HG02642 (cell line): ENCODE results near the gene POFUT2.

Experiments used
- ATAC-seq: cut with Tn5 transposase; IDR thresholded peaks from one replicate; pipeline ENCODE4 v1.9.1; 2021; ENCODE audit warnings: mild to moderate bottlenecking; ENCODE audit not compliant: unreplicated experiment, poor library complexity

The POFUT2 gene

DNA sequence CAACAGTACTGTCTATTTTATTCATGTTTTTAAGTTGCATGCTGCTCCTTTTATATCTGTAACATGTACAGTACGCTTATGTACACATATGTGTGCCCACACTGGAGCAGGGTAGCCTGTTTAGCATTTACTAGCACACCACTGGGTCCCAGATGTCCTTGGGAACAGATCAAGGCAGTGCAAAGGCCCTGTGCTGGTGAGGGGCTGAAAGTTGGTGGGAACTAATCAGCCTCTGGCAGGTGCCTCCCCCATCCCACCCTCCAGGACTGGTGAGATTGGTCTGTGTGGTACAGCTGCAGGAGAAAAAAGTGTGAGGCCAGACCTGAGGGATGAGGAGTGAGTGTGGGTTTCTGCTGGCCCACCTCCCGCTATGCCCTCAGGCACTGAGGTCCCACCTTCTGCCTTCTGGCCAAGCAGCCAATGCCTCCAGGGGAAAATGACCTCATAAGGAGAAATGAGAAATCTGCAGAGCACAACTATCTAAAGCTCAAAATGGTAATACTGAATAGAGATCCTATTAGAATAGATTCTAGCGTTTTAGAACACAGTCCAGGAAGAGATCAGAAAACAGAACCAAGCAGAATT lies 58.9 kb downstream of the POFUT2 start:
- no peak for ATAC-seq

GRCh38 chr21:45228171-45228641 lies 59.5 kb downstream of the POFUT2 start:
- no peak for ATAC-seq

DNA sequence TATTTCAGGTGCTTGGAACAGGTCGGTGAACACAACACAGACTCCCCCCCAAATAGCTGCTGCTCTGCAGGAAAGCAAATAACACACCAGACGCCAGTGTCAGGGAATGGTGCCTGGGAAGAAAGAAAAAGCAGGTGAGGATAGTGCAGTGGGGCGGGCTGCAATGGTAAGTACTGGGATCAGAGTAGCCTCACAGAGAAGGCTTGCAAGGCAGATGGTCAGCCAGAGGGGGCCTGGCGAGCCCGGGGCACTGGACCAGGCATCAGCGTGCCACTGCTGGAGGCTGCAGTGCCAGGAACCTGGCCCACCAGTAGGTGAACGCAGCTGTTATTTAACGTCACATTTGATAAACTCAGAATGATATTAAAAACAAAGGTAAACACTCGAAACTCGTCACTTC lies 60.0 kb downstream of the POFUT2 start:
- no peak for ATAC-seq

DNA sequence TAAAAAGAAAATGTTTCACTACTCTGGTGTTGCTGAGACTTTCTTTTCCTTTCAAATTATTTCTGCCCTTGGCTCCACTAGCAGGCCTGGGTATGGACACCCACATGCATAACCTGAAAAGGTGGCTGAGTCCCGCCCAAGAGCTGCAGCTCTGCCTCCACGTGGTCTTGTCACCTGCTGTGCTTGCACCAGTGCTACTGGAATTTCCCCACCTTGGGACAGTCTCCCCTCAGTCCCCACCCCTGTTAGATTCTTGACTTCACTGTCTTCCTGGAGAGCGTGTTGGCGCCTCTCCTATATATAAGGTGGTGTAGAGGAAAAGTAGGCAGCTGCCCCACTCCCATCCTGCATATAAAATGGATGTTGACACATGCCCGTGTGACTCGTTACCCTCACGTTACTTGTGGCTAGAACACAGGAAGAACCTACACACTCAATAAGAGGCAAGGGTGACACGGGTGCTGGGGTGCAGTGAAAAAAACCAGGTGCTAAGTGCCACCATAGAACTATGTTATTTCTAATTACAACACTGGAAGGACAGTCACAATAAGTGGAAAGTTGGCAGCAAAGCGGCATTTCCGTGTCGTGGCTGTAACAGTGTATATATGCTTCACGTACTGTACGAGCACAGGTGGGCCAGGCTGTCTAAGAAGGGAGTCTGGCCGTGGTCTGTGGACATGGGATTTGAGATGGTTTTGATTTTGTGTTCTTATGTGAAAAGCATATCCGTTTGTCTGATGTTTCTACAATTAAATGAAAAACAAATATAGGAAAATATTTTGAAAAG lies 61.0 kb downstream of the POFUT2 start:
- ATAC-seq, result no peak

- no peak for ATAC-seq
These were observed 61.9 kb downstream of the POFUT2 start for GRCh38 chr21:45225741-45226327.

GRCh38 chr21:45225041-45225740 lies 62.5 kb downstream of the POFUT2 start:
- ATAC-seq, result no peak

DNA sequence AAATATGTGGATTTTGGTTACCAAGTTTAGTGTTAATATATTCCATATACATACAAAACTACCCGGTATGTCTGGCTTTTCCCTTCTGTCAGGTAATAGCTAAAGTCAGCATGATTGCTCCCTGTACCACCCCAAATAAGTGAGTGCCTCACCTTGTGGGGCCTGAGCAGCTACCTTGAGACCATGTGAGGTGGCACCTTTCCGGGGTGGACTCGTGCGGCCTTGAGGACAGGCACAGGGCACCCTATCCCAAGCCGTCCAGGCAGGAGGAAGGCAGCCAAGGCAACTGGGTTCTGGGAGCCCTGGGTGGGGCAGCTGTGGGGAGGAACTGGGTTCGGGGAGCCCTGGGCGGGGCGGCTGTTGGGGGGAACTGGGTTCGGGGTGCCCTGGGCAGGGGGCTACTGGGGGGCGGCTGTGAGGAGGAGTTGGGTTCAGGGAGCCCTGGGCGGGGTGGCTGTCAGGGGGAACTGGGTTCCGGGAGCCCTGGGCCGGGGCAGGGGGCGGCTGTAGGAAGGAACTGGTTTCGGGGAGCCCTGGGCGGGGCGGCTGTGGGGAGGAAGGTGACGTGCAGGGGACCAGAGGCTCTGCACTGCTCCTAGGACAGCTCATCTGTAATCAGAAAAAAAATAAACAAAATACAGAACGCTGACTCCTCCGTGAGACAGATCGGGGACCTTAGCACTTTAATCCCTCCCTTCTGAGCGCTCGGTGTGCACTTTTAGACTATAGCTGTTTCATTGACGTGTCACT lies 63.3 kb downstream of the POFUT2 start:
- ATAC-seq, result no peak

DNA sequence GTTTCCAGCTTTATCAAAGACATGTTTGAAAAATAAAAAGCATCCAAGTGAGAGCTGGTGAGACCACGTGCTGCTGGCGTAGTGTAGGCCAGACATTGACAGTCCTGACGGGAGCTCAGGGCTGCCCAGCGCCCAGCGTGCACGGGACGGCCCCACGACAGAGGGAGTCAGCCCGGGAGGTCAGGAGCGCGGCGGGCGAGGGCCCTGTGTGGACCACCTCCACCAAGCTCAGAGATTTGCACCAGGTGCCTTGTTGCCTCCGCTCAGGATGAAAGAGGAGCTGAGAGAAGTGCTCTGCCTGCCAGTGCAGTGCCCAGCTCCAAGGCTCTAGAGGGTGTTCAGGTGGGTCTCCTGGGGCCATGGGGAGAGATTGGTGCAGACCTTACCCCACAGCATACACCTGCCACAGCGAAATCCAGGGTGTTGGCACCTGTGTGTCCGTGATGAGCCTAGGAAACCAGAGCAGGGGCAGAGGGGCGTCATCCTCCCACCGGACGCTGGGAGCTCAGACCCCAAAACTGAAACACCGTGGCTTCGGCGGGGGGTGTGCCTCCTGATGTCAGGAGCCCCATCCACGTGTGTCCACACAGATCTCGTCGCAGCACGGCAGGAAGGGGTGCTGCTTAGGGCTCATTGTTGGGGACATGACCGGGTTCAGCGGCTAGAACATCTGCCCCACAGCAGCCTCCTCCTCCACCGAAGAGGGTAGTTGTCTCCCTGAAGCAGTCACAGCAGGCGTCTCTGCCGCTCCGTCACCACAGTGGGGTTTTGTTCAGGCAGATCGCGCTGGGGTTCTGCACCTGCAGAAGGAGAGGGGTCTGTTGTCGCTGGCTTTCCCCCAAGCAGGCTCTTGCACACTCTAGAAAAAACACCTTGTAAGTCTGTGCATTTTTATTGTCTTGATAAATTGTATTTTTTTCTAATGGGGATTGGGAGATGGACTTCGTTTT lies 64.2 kb downstream of the POFUT2 start:
- ATAC-seq, result no peak

GRCh38 chr21:45222001-45222400 lies 65.7 kb downstream of the POFUT2 start:
- ATAC-seq, result no peak

DNA sequence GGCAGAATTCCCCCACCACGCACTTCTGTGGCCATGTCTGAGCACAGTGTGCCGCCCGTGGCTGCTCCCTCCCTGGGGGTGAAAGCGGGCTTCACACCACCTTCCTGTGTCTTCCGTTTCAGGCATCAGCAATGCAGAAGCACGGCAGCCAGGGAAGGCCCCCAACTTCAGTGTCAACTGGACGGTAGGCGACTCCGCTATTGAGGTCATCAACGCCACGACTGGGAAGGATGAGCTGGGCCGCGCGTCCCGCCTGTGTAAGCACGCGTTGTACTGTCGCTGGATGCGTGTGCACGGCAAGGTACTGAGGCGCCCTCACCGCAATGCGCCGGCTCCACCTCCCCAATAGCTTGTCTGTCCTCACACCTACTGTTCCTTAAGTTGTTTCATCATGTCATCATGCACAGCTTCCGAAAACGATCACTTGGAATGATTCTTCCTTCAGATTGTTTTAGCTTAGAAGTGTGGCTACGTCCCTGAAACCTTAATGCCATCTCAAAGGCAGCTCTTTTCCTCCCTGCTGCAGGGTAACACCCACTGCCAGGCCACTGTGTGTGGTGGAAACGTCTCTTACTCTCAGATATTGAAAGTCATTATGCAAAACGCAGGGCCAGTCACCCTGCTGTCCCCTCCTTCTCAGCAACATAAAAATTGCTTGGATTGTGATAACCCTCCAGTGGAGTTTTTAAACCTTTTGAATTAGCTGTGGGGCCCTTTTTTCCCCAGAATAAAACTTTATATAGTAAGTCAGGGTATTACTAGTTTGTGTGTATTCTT lies 66.8 kb downstream of the POFUT2 start:
- ATAC-seq, result no peak

DNA sequence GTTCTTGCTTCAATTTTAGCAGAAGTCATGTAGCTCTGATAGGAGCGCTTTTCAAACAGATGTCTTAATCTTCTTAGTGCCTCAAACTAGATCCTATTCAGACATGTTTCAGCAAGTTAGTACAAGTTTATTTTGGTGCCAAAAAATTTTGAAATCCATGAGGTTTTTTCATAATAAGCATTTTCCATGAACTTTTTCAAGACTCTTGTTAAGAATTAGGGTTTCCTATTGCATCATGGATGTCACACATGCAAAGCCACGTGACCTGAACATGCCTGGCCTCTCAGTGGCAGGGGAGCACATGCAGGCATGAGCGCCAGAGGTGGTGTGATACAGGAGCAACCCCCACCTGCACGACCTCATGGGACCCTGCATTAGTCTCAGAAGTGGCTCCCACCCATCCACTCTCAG lies 67.6 kb downstream of the POFUT2 start:
- ATAC-seq, result no peak

DNA sequence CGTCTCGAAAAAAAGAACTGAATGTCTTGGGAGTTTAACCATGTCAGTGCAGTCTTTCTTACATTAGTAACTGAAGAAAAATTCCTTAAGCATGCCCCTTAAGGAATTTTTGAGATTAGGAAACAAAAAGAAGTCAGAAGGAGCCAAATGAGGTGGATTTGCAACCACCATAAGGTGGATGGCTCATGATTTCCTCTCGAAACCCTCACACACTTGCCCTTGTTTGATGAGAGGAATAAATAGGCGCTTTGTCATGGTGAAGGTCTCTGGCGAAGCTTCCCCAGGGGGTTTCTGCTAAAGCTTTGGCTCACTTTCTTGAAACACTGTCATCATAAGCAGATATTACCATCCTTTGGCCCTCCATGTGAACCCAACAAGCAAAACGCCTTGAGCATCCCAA lies 68.2 kb downstream of the POFUT2 start:
- no peak for ATAC-seq

DNA sequence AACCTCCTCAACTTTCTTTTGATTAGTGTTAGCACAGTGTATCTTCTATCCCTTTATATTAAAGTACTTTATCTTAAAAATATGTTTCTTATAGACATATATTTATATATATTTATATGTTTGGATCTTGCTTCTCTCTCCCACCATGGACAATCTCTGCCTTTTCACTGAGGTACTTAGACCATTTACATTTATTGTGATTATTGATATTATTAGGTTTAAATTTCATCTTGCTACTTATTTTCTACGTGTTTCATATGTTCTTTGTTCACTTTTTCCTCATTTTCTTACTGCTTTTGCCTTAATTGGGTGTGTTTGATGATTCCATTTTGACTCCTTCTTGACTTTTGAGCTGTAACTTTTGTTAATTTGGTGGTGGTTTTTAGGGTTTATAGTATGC lies 70.7 kb downstream of the POFUT2 start:
- ATAC-seq, result no peak

- ATAC-seq, result no peak
These were observed 72.5 kb downstream of the POFUT2 start for GRCh38 chr21:45215213-45215612.
